Measurements from ENCODE around the gene TNFAIP3.
A peak's percentile ranks its signal among the peaks of the same experiment; 100 is the strongest.

The TNFAIP3 gene

GRCh38 chr6:137870744-137871247 lies 3.7 kb downstream of the TNFAIP3 start:
- Histone ChIP-seq H3K9me3 (ENCODE audit: control insufficient read depth, low read length) (no peaks in the 10 kb centered on the region), H3K4me3 (ENCODE audit: insufficient read depth, low read depth, low read length) (no peak overlapping the region), H3K27ac (ENCODE audit: insufficient read depth, low read depth, low read length, poor library complexity, severe bottlenecking) (peak overlapping the region; percentile 27), H3K4me1 (ENCODE audit: control insufficient read depth, insufficient read depth, low read length) (peaks cover 5% of the 10 kb centered on the region), H3K27me3 (ENCODE audit: control insufficient read depth, insufficient read depth, low read length, poor library complexity, severe bottlenecking) (peaks cover 18% of the 10 kb centered on the region), H3K36me3 (ENCODE audit: control insufficient read depth, insufficient read depth, low read length) (peaks cover 3% of the 10 kb centered on the region)
- 46 to 57% methylated on average over 4 of the region's 4 CpGs for WGBS, 2 experiments

GRCh38 chr6:137871291-137871690 lies 4.2 kb downstream of the TNFAIP3 start:
- WGBS, 2 experiments: 87 to 90% methylated on average over 11 of the region's 11 CpGs
- peaks cover 3% of the 10 kb centered on the region for H3K36me3 ChIP-seq (ENCODE audit: control insufficient read depth, insufficient read depth, low read length)
- H3K27me3 ChIP-seq (ENCODE audit: control insufficient read depth, insufficient read depth, low read length, poor library complexity, severe bottlenecking): peaks cover 18% of the 10 kb centered on the region
- no peak overlapping the region for H3K27ac ChIP-seq (ENCODE audit: insufficient read depth, low read depth, low read length, poor library complexity, severe bottlenecking)
- H3K9me3 ChIP-seq (ENCODE audit: control insufficient read depth, low read length): no peaks in the 10 kb centered on the region
- peaks cover 1% of the 10 kb centered on the region for H3K4me1 ChIP-seq (ENCODE audit: control insufficient read depth, insufficient read depth, low read length)
- H3K4me3 ChIP-seq (ENCODE audit: insufficient read depth, low read depth, low read length): no peak overlapping the region

DNA sequence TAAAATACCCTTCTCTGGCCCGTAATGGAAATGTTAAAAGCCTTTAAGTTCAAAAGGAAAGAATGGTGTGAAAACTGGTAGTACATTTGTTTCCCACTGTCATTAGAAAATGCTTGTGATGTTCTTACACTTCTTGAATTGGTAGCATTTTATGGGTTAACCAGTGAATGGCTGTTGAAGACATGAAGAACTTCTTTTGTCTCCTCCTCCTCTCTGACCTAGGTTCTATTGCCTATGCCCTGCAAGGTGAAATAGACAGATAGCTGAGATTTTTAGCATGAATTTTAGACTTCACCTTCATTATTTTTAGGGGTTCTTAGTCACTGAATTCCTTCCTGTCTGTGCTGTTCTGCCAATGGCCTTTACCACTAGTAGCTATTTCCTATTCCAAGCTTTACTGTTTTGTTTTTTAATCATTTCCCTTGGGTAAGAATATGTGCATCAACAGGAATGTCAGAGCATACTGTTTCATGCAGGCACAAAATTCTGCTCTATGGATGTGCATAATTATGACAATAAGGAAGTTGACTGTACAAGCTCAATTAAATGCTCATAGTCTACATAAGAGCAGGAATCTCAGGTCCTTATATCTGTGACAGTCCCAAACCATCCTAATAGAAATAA lies 4.9 kb downstream of the TNFAIP3 start:
- H3K27me3 ChIP-seq (ENCODE audit: control insufficient read depth, insufficient read depth, low read length, poor library complexity, severe bottlenecking): peaks cover 18% of the 10 kb centered on the region
- H3K9me3 ChIP-seq (ENCODE audit: control insufficient read depth, low read length): no peaks in the 10 kb centered on the region
- no peak overlapping the region for H3K4me3 ChIP-seq (ENCODE audit: insufficient read depth, low read depth, low read length)
- WGBS, 2 experiments: 80 to 100% methylated on average over 1 of the region's 1 CpG
- no peaks in the 10 kb centered on the region for H3K4me1 ChIP-seq (ENCODE audit: control insufficient read depth, insufficient read depth, low read length)
- no peak overlapping the region for H3K27ac ChIP-seq (ENCODE audit: insufficient read depth, low read depth, low read length, poor library complexity, severe bottlenecking)
- peaks cover 3% of the 10 kb centered on the region for H3K36me3 ChIP-seq (ENCODE audit: control insufficient read depth, insufficient read depth, low read length)

DNA sequence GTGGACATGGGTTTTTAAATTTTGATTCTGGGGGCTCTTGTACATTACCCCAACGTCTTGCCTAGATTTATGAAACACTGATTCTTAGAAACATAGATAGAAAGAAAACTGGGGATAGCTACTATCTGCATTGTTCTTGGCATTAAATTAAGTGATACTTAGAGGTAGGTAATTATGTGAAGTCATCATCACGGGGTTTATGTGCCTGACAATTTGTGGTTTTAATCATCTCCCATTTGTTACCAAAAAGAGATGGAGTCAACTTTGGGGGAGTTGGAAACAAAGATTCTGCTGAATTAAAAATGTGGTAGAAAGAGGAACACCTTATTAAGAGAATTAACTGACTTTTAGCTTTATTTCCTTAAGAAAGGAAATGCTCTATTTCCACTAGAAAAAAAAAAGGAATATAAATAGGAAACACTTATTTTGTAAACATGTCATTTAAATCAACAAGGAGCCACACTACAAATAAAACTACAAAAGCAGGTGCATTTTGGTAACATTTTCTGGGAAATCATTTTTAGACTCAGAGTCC lies 5.6 kb downstream of the TNFAIP3 start:
- Histone ChIP-seq H3K9me3 (ENCODE audit: control insufficient read depth, low read length) (no peaks in the 10 kb centered on the region), H3K27ac (ENCODE audit: insufficient read depth, low read depth, low read length, poor library complexity, severe bottlenecking) (no peak overlapping the region), H3K36me3 (ENCODE audit: control insufficient read depth, insufficient read depth, low read length) (peaks cover 5% of the 10 kb centered on the region), H3K4me3 (ENCODE audit: insufficient read depth, low read depth, low read length) (no peak overlapping the region), H3K27me3 (ENCODE audit: control insufficient read depth, insufficient read depth, low read length, poor library complexity, severe bottlenecking) (peaks cover 13% of the 10 kb centered on the region), H3K4me1 (ENCODE audit: control insufficient read depth, insufficient read depth, low read length) (no peaks in the 10 kb centered on the region)
- 94 to 96% methylated on average over 2 of the region's 2 CpGs for WGBS, 2 experiments

- Histone ChIP-seq H3K36me3 (ENCODE audit: control insufficient read depth, insufficient read depth, low read length) (peaks cover 8% of the 10 kb centered on the region), H3K9me3 (ENCODE audit: control insufficient read depth, low read length) (no peaks in the 10 kb centered on the region), H3K27ac (ENCODE audit: insufficient read depth, low read depth, low read length, poor library complexity, severe bottlenecking) (no peak overlapping the region), H3K27me3 (ENCODE audit: control insufficient read depth, insufficient read depth, low read length, poor library complexity, severe bottlenecking) (peaks cover 6% of the 10 kb centered on the region), H3K4me1 (ENCODE audit: control insufficient read depth, insufficient read depth, low read length) (no peaks in the 10 kb centered on the region), H3K4me3 (ENCODE audit: insufficient read depth, low read depth, low read length) (no peak overlapping the region)
- 92 to 96% methylated on average over 7 of the region's 7 CpGs for WGBS, 2 experiments
These were observed 6.3 kb downstream of the TNFAIP3 start for GRCh38 chr6:137873273-137873762.

- Histone ChIP-seq H3K36me3 (ENCODE audit: control insufficient read depth, insufficient read depth, low read length) (peaks cover 8% of the 10 kb centered on the region), H3K4me1 (ENCODE audit: control insufficient read depth, insufficient read depth, low read length) (peaks cover 5% of the 10 kb centered on the region), H3K27me3 (ENCODE audit: control insufficient read depth, insufficient read depth, low read length, poor library complexity, severe bottlenecking) (no peaks in the 10 kb centered on the region), H3K9me3 (ENCODE audit: control insufficient read depth, low read length) (no peaks in the 10 kb centered on the region), H3K27ac (ENCODE audit: insufficient read depth, low read depth, low read length, poor library complexity, severe bottlenecking) (no peak overlapping the region), H3K4me3 (ENCODE audit: insufficient read depth, low read depth, low read length) (no peak overlapping the region)
- 94 to 95% methylated on average over 11 of the region's 11 CpGs for WGBS, 2 experiments
These were observed 7.4 kb downstream of the TNFAIP3 start for GRCh38 chr6:137874204-137875057.

GRCh38 chr6:137875058-137875520 lies 8.0 kb downstream of the TNFAIP3 start:
- Histone ChIP-seq H3K4me1 (ENCODE audit: control insufficient read depth, insufficient read depth, low read length) (peaks cover 7% of the 10 kb centered on the region), H3K27ac (ENCODE audit: insufficient read depth, low read depth, low read length, poor library complexity, severe bottlenecking) (no peak overlapping the region), H3K27me3 (ENCODE audit: control insufficient read depth, insufficient read depth, low read length, poor library complexity, severe bottlenecking) (no peaks in the 10 kb centered on the region), H3K4me3 (ENCODE audit: insufficient read depth, low read depth, low read length) (no peak overlapping the region), H3K9me3 (ENCODE audit: control insufficient read depth, low read length) (no peaks in the 10 kb centered on the region), H3K36me3 (ENCODE audit: control insufficient read depth, insufficient read depth, low read length) (peaks cover 8% of the 10 kb centered on the region)
- 95 to 96% methylated on average over 6 of the region's 6 CpGs for WGBS, 2 experiments

- Histone ChIP-seq H3K27me3 (ENCODE audit: control insufficient read depth, insufficient read depth, low read length, poor library complexity, severe bottlenecking) (no peaks in the 10 kb centered on the region), H3K36me3 (ENCODE audit: control insufficient read depth, insufficient read depth, low read length) (peaks cover 8% of the 10 kb centered on the region), H3K4me3 (ENCODE audit: insufficient read depth, low read depth, low read length) (no peak overlapping the region), H3K4me1 (ENCODE audit: control insufficient read depth, insufficient read depth, low read length) (peaks cover 7% of the 10 kb centered on the region), H3K9me3 (ENCODE audit: control insufficient read depth, low read length) (no peaks in the 10 kb centered on the region), H3K27ac (ENCODE audit: insufficient read depth, low read depth, low read length, poor library complexity, severe bottlenecking) (no peak overlapping the region)
- WGBS, 2 experiments: 94 to 97% methylated on average over 3 of the region's 3 CpGs
These were observed 8.5 kb downstream of the TNFAIP3 start for GRCh38 chr6:137875606-137876005.

GRCh38 chr6:137876547-137876946 lies 9.5 kb downstream of the TNFAIP3 start:
- H3K4me1 ChIP-seq (ENCODE audit: control insufficient read depth, insufficient read depth, low read length): peaks cover 7% of the 10 kb centered on the region
- H3K9me3 ChIP-seq (ENCODE audit: control insufficient read depth, low read length): no peaks in the 10 kb centered on the region
- H3K27ac ChIP-seq (ENCODE audit: insufficient read depth, low read depth, low read length, poor library complexity, severe bottlenecking): no peak overlapping the region
- no peak overlapping the region for H3K4me3 ChIP-seq (ENCODE audit: insufficient read depth, low read depth, low read length)
- peaks cover 8% of the 10 kb centered on the region for H3K36me3 ChIP-seq (ENCODE audit: control insufficient read depth, insufficient read depth, low read length)
- WGBS, 2 experiments: 93 to 96% methylated on average over 2 of the region's 2 CpGs
- H3K27me3 ChIP-seq (ENCODE audit: control insufficient read depth, insufficient read depth, low read length, poor library complexity, severe bottlenecking): no peaks in the 10 kb centered on the region

DNA sequence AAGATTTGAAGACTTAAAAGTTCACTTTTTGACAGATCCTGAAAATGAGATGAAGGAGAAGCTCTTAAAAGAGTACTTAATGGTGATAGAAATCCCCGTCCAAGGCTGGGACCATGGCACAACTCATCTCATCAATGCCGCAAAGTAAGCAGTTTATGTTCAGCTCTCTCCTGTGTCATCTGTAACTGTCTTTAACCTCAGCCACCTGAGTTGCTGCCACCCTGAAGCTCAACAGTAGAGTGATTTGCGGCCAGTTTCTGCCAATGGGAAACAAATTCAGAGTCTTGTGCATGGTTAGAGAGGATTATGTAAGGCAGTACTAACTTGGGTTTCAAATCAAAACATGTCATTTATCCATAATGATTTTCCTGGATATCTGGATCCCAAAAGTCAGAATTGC lies 10.1 kb downstream of the TNFAIP3 start:
- Histone ChIP-seq H3K9me3 (ENCODE audit: control insufficient read depth, low read length) (no peaks in the 10 kb centered on the region), H3K36me3 (ENCODE audit: control insufficient read depth, insufficient read depth, low read length) (peaks cover 8% of the 10 kb centered on the region), H3K27me3 (ENCODE audit: control insufficient read depth, insufficient read depth, low read length, poor library complexity, severe bottlenecking) (no peaks in the 10 kb centered on the region), H3K4me1 (ENCODE audit: control insufficient read depth, insufficient read depth, low read length) (peaks cover 7% of the 10 kb centered on the region), H3K27ac (ENCODE audit: insufficient read depth, low read depth, low read length, poor library complexity, severe bottlenecking) (no peak overlapping the region), H3K4me3 (ENCODE audit: insufficient read depth, low read depth, low read length) (no peak overlapping the region)
- WGBS, 2 experiments: 95 to 96% methylated on average over 3 of the region's 3 CpGs

Data from ectodermal cell (in vitro differentiated cells).